GM18870 (cell line): ENCODE measurements around the gene TLNRD1.

Experiments
- ATAC-seq: cut with Tn5 transposase; IDR thresholded peaks from one replicate; pipeline ENCODE4 v1.9.1; 2021; ENCODE audit warnings: moderate library complexity; ENCODE audit not compliant: unreplicated experiment

TLNRD1 gene

GRCh38 chr15:80976851-80977250 is 23.9 kb upstream of the TLNRD1 start:
- no peak for ATAC-seq

DNA sequence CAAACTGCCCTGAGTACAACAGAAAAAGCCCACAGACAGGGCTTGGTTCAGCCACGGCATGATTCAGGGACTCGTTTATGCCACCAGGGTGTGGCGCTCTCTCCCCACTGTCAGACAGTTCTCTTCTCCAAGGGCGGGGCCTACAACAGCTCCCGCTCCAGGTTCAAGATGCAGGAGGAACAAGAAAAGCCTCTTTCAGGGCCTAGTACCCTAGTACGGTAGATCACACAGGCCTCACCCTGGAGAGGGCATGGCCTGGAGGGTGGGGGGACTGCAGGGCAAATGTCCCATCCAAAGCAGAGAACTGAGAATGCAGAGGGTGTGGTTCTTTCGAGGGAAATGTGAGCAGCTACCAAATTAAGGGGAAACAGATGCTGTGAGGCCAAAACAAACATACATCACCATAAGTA is 23.1 kb upstream of the TLNRD1 start:
- no peak for ATAC-seq

DNA sequence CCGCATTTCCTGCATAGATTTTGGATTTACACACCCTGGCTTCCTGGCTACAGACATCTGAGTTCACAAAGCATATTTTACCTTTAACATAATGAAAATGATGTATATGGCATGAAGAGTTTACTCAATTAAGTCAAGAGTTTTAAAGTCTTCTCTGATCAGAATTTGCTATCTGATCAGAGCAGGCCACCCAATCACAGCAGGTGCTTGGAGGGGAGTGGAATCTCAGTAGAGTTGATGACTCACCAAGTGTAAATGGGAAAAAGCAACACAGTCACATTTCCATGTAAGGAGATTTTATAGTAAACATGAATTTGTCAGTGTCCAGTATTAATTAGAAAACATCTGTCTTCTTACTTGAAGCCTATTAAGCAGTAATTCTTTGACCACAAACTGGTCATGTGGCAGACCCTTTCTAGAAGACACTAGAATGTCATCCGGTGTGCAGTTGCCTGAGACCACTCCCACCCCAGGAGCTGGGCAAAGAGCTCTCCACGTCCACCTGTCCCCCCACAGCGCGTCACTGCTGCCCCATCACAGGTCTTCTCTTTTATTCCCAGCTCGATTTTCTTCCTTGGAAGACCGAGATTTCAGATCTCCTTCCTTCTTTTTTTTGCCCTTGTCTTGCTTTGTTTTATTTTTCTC is 21.9 kb upstream of the TLNRD1 start:
- no peak for ATAC-seq

DNA sequence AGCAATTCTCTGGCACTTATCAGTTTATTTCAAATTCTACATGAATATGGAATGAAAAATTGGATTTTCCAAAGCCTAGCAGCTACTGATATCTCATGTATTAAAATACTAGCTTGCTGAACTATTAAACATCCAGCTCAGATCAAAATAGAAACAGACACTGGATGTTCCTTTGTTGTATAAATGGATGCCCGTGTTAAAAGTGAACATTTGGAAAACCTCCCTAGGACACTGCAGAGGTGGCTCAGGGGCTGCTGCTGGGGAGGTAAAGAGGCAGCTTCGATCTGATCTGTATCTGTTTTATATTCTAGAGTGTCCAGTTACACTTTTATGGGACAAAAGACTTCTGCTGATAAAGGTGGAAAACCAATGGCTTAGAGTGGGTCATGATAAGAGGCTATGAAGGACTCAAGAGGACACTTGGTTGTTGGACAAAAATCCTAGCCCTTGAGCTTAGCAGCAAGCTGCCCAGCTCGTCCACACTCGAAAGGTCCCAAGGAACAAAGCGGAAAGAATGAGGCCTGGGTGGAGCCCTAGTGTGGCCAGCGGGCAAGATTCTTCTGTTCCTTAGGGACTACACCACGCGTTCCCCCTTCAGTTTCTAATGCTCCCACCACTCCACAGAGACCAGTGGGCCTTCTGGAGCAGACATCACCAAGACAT is 21.1 kb upstream of the TLNRD1 start:
- ATAC-seq, result no peak

DNA sequence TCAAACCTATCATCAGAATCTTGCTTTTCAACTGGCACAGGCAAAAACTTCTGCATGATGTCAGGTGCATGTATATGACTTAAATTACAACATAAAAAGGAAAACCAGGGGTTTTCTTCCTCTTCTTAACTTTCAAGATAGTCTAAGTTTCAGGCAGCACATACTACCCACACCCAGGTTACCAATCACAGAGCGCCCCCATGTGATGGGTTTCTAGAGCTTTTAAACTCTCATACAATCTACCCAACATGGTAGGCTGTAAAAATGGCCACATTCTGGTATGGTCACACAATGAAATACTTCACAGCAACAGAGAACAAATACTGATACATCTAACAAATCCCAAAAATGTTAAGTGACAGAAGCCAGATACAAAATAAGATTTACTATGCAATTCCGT is 18.5 kb upstream of the TLNRD1 start:
- ATAC-seq, result no peak

DNA sequence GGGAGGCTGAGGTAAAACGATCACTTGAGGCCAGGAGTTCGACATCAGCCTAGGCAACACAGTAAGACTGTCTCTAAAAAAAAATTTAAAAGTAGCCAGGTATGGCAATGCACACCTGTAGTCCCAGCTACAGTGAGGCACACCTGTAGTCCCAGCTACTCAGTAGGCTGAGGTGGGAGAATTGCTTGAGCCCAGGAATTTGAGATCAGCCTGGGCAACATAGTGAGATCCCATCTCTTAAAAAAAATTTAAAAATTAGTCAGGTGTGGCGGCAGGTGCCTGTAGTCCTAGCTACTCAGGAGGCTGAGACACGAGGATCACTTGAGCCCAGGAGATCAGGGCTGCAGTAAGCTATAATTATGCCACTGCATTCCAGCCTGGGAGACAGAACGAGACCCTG is 17.9 kb upstream of the TLNRD1 start:
- no peak for ATAC-seq

- ATAC-seq, result no peak
Measured at GRCh38 chr15:80984856-80985255, 15.9 kb upstream of the TLNRD1 start.

DNA sequence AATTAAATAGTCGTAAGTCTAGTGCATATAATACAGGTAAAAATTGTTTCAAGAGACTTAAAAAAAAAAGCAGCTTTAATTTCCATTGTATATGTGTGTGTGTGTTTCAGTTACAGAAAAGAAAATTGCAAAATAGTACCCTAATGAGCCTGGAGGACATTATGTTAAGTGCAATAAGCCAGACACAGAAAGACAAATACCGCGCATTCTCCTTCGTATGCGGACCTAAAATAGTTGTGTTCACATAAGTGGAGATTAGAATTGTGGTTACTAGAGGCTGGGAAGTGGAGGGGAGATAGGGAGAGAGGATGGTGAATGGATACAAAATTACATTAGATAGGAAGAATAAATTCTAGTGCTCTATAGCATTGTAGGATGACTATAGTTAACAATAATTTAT is 14.7 kb upstream of the TLNRD1 start:
- no peak for ATAC-seq

DNA sequence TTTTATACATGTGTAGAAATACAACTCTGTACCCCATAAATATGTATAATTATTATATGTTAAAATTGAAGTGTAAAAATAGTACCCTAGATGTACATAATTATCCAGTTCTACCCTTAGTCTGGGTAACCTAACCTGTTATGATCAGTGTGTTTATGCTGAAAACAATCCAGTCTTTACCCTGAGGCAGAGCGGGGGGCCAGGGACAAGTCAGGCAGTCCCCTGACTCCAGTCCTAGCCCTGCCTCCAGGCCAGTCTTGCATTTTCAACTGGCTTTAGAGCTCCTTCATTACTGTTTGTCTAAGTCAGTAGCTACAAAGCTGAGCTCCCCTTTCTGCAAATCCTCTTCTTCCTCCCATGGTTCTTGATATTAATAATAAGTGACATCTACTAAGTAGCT is 14.2 kb upstream of the TLNRD1 start:
- ATAC-seq, result no peak

GRCh38 chr15:80988148-80988796 is 12.5 kb upstream of the TLNRD1 start:
- no peak for ATAC-seq

GRCh38 chr15:80989081-80989517 is 11.6 kb upstream of the TLNRD1 start:
- no peak for ATAC-seq

DNA sequence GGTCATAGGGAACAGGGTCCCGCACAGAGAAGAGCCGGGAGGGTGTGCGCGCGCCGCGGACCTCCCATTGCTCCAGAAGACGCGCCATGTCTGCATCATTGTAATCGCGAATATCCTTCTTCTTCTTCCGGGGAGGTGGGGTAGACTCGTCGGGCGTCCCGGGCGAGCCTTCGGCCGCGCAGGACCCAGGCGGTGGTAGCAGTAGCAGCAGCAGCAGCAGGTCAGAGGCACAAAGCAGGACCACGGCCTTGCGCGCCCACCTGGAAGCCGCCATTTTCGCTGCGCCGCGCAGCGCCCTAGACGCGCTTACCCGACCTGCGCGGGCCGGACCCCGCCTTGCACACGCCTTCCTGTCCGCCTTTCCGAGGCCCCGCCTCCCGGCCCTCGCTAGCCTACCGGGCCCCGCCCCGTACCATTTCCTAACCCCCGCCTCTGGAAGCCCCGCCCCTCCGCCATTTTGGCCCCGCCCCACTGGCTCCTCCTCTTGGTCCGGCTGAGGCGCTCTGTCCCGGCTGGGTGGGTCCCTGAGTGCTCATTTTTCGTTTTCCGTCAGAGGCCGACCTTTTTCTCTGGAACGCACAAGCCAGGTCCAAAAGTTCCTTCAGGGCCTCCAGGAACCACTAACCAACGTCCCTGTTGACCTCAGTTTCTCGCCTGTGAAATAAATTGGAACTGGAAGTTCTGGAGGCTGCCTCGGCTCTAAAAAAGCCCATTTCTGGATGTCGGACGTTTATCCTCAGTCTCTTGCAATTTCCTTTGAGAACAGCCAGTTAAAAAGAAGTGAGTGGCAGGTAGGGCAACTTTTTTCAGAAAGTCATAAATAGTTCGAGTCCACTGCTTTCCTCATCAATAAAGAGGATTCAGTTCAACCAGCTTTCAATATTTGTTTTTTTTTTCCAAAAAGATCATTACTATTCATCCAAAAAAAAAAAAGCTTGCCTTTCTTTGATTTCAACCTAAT is 10.9 kb upstream of the TLNRD1 start, which contains the start of gene MESD:
TSS of gene MESD (minus strand) at position 302 of the 961 bp plus-strand sequence. CDS start at position 274, 28 bp downstream.
- peak; percentile 77 for ATAC-seq

GRCh38 chr15:80990955-80991354 is 9.8 kb upstream of the TLNRD1 start:
- no peak for ATAC-seq

GRCh38 chr15:80991421-80991820 is 9.3 kb upstream of the TLNRD1 start:
- ATAC-seq, result no peak

- no peak for ATAC-seq
Measured at GRCh38 chr15:80992006-80992405, 8.7 kb upstream of the TLNRD1 start.

- ATAC-seq, result no peak
Measured at GRCh38 chr15:80992441-80992840, 8.3 kb upstream of the TLNRD1 start.

DNA sequence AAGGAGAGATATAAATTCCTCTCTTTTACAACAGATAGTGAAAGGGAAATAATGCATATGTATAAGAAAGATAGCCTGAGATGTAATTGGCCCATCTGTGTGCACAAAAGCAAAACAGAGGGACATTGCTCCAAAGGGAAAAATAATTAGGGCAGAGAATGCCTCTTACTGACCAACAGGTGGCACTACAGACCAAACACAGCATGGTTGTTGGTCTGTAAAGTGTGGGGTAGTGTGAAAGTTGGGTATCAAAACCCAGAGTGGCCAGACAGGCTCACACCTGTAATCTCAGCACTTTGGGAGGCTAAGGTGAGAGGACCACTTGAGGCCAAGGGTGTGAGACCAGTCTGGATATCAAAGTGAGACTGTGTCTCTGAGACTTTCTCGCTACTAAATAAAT is 4.5 kb upstream of the TLNRD1 start:
- no peak for ATAC-seq

DNA sequence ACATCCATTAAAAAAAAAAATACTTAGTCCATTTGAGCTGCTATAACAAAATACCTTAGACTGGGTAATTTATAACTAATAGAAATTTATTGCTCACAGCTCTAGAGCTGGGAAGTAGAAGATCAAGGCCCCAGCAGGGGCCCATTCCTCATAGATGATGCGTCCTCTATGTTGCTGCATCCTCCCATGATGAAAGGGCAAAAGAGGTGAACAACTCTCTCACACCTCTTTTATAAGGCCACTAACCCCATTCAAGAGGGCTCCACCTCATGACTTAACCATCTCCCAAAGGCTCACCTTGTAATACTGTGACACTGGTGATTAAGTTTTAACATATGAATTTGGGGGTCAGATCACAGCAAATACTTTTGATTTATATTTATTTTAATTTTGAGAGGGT is 3.0 kb upstream of the TLNRD1 start:
- no peak for ATAC-seq

GRCh38 chr15:80998251-80998650 is 2.5 kb upstream of the TLNRD1 start:
- no peak for ATAC-seq

DNA sequence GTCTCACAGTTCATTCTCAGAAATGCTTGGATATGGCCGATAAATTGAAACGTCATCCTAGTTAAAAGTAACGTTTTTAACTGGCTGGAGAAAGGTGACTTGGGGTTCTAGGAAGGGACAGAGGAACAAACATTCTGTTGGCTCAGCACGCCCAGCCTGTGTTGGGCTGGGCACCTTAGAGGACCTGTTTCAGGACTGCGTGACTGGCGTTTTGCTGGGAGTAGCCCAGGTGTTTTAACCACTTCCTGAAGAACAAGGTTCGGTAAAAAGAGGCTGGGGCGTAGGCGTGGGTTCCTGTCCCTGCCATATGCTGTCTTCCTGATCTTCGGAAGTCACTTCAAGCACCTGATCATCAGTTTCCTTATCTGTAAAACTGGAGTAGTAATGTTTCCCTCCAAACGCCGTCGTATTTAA is 1.1 kb upstream of the TLNRD1 start:
- peak; percentile 43 for ATAC-seq

GRCh38 chr15:81000144-81000623 is 539 bp upstream of the TLNRD1 start:
- ATAC-seq, result no peak
